ENCODE data around the gene SHISA7.

DNA sequence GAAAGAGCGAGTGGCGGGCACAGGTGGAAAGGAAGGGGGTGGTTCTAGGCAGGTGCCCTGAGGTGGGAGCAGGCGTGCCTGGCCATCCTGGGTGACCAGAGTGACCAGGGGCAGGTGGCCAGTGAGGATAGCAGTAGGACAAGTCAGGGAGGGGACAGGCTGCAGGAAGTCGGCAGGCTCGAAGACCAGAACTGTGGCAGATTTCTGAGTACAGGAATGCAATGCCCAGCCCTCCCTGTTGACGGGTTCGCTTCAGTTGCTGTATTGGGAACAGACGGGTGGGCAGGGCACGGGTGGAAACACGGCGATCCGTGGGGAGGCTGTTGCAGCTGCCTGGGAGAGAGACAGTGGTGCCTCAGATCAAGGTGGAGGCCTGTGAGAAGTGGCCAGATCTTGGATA lies 35.3 kb upstream of the SHISA7 start:
- TF ChIP-seq, protein P1, sequence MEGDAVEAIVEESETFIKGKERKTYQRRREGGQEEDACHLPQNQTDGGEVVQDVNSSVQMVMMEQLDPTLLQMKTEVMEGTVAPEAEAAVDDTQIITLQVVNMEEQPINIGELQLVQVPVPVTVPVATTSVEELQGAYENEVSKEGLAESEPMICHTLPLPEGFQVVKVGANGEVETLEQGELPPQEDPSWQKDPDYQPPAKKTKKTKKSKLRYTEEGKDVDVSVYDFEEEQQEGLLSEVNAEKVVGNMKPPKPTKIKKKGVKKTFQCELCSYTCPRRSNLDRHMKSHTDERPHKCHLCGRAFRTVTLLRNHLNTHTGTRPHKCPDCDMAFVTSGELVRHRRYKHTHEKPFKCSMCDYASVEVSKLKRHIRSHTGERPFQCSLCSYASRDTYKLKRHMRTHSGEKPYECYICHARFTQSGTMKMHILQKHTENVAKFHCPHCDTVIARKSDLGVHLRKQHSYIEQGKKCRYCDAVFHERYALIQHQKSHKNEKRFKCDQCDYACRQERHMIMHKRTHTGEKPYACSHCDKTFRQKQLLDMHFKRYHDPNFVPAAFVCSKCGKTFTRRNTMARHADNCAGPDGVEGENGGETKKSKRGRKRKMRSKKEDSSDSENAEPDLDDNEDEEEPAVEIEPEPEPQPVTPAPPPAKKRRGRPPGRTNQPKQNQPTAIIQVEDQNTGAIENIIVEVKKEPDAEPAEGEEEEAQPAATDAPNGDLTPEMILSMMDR (IDR thresholded peaks at IDR 0.05; ENCODE audit: low read length): no peak
- no peak for TF ChIP-seq EZH2 (IDR thresholded peaks at IDR 0.05; ENCODE audit: borderline replicate concordance, low read length)

All from OCI-LY1 (cell line).